ENCODE data around the gene NYNRIN. TPM values are rescaled to one million over a fixed set of nuclear protein-coding genes. Genes with fewer than 3 reads are reported as not detected.

NYNRIN gene
- total RNA-seq, 1 donor from 2014 or later, result not detected

DNA sequence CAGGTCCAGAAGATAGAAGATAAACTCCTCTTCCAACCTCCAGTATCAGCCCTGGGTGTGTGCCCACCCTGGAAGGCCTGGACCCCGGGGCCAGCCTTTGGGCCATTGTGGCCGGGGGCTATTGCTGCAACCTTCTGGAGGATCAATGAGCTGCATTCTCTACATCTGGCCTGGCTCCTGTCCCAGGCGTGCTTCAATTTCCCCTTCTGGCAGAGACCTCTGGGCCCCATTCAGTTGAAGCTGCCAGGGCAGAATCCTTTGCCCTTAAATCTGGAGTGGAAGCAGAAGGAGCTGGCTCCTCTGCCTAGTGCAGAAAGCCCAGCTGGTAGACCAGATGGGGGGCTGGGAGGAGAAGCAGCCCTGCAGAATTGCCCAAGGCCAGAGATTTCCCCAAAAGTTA is 10.0 kb downstream of the NYNRIN start:
- intact Hi-C loops (cut with micrococcal nuclease), result no loop called here
- no peak overlapping the region for H3K27ac Mint-ChIP-seq
- no peaks in the 10 kb centered on the region for H3K4me1 Mint-ChIP-seq
- DNase-seq, result no peak
- no peaks in the 10 kb centered on the region for H3K36me3 Mint-ChIP-seq (ENCODE audit: low read depth)
- H3K27me3 Mint-ChIP-seq, result peaks cover 22% of the 10 kb centered on the region
- no peaks in the 10 kb centered on the region for H3K9me3 Mint-ChIP-seq
- H3K4me3 Mint-ChIP-seq, result no peak overlapping the region

- H3K36me3 Mint-ChIP-seq (ENCODE audit: low read depth), result no peaks in the 10 kb centered on the region
- no peak overlapping the region for H3K27ac Mint-ChIP-seq
- DNase-seq, result no peak
- H3K4me3 Mint-ChIP-seq, result no peak overlapping the region
- no peaks in the 10 kb centered on the region for H3K4me1 Mint-ChIP-seq
- intact Hi-C loops (cut with micrococcal nuclease), result no loop called here
- H3K27me3 Mint-ChIP-seq, result peaks cover 18% of the 10 kb centered on the region
- H3K9me3 Mint-ChIP-seq, result no peaks in the 10 kb centered on the region
These were observed 10.4 kb downstream of the NYNRIN start for GRCh38 chr14:24409192-24409591.

GRCh38 chr14:24409956-24410355 is 11.2 kb downstream of the NYNRIN start:
- peaks cover 12% of the 10 kb centered on the region for H3K27me3 Mint-ChIP-seq
- H3K27ac Mint-ChIP-seq, result no peak overlapping the region
- H3K4me1 Mint-ChIP-seq, result no peaks in the 10 kb centered on the region
- no peak overlapping the region for H3K4me3 Mint-ChIP-seq
- H3K36me3 Mint-ChIP-seq (ENCODE audit: low read depth), result no peaks in the 10 kb centered on the region
- H3K9me3 Mint-ChIP-seq, result no peaks in the 10 kb centered on the region
- intact Hi-C loops (cut with micrococcal nuclease), result no loop called here
- DNase-seq, result no peak

DNA sequence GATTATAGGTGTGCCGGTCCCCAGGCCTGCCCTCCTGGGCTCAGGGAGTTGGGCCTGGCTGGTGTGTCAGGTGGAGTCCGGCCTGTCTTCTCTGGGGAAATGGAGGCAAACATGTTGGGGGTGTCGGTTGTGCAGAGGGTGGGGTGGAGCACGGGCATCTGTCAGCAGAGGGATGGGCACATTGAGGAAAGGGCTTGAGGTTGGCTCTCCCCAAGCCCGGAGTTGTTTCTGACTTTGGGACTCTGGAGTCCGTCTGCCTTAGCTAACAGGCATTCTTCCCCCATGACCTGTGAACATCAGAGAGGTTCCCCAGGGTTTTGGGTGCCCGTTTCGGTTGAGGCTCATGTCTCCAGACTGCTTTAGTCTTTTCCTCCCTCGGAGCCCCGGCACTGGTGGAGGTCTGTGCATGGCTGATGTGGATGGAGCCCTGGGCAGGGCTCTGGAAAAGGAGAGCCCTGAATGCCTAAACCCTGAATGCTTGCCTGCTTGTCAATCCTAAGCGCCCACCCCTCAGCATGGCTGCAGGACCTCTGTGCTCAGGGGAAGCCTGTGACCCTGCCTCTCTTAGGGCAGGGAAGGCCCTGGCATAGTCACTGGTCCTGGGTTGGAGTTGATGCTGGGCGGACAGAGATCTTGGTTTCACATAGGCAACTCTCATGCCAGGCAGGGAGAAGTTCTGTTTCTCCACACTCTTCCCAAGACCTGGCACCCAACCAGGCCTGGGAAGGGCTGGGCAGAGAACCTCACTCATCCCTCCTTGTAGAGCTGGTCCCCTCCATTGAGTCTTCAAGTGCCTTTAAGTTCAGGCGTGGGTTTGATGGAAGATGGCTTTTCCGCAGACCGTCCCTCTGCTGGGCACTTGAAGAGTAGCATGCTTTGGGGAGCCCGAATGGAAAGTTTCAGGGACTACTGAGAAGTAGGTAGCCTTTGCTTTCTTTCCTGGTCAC is 12.9 kb downstream of the NYNRIN start:
- Mint-ChIP-seq H3K4me1 (no peaks in the 10 kb centered on the region), H3K27ac (no peak overlapping the region), H3K27me3 (peaks cover 3% of the 10 kb centered on the region), H3K36me3 (ENCODE audit: low read depth) (no peaks in the 10 kb centered on the region), H3K9me3 (no peaks in the 10 kb centered on the region), H3K4me3 (no peak overlapping the region)
- intact Hi-C loops (cut with micrococcal nuclease), result no loop called here
- DNase-seq, result peak; percentile 78

DNA sequence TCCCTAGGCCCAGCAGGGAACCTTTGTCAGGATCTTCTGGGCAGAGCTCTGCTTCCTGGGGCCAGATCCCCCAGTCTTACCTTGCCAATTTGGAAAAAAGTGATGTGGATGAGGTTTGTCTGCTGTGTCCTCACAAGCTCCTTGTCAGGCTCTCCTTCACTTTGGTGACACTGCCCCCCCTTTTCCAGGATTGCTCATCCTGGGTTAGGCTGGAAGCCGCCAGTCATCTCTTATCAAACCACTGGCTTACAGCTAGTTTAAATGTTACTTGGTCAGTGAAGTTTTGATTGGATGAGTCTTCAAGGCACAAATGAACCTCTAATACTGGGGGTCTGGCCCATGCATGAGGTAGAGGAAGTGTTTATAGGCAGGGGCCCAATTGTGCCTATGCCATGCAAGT is 15.3 kb downstream of the NYNRIN start:
- H3K27me3 Mint-ChIP-seq, result peaks cover 2% of the 10 kb centered on the region
- H3K9me3 Mint-ChIP-seq, result no peaks in the 10 kb centered on the region
- no peak overlapping the region for H3K27ac Mint-ChIP-seq
- DNase-seq, result no peak
- intact Hi-C loops (cut with micrococcal nuclease), result no loop called here
- H3K36me3 Mint-ChIP-seq (ENCODE audit: low read depth), result no peaks in the 10 kb centered on the region
- no peak overlapping the region for H3K4me3 Mint-ChIP-seq
- no peaks in the 10 kb centered on the region for H3K4me1 Mint-ChIP-seq

DNA sequence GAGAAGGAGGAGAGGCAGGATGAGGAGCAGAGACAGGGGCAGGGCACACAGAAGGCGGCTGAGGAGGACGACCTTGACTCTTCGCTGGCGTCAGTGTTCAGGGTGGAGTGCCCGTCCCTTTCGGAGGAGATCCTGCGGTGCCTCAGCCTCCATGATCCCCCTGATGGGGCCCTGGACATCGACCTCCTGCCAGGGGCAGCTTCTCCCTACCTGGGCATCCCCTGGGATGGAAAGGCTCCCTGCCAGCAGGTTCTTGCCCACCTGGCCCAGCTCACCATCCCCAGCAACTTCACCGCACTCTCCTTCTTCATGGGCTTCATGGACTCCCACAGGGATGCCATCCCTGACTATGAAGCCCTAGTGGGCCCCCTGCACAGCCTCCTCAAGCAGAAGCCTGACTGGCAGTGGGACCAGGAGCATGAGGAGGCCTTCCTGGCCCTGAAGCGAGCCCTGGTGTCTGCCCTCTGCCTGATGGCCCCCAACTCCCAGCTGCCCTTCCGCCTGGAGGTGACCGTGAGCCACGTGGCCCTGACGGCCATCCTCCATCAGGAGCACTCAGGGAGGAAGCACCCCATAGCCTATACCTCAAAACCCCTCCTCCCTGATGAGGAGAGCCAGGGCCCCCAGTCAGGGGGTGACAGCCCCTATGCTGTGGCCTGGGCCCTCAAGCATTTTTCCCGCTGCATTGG is 16.1 kb downstream of the NYNRIN start:
- intact Hi-C loops (cut with micrococcal nuclease), result no loop called here

DNA sequence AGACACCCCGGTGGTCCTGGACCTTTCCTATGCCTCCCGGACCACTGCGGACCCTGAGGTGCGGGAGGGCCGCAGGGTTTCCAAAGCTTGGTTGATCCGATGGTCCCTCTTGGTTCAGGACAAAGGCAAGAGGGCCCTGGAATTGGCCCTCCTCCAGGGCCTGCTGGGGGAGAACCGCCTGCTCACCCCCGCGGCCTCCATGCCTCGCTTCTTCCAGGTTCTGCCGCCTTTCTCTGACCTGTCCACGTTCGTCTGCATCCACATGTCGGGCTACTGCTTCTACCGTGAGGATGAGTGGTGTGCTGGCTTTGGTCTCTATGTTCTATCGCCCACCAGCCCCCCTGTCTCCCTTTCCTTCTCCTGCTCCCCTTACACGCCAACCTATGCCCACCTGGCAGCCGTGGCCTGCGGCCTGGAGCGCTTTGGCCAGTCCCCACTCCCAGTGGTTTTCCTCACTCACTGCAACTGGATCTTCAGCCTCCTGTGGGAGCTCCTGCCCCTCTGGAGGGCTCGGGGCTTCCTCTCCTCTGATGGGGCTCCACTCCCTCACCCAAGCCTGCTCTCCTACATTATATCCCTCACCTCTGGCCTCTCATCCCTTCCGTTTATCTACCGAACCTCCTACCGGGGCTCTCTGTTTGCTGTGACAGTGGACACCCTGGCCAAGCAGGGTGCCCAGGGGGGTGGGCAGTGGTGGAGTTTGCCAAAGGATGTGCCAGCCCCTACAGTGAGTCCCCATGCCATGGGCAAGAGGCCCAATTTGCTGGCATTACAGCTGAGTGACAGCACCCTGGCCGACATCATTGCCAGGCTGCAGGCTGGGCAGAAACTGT is 16.8 kb downstream of the NYNRIN start:
- DNase-seq, result no peak
- H3K4me3 Mint-ChIP-seq, result no peak overlapping the region
- H3K27ac Mint-ChIP-seq, result no peak overlapping the region
- H3K9me3 Mint-ChIP-seq, result no peaks in the 10 kb centered on the region
- no peaks in the 10 kb centered on the region for H3K4me1 Mint-ChIP-seq
- H3K36me3 Mint-ChIP-seq (ENCODE audit: low read depth), result no peaks in the 10 kb centered on the region
- H3K27me3 Mint-ChIP-seq, result peaks cover 5% of the 10 kb centered on the region
- intact Hi-C loops (cut with micrococcal nuclease), result no loop called here

More for the DNA sequence above, 16.1 kb downstream of the NYNRIN start:
- Mint-ChIP-seq H3K36me3 (ENCODE audit: low read depth) (no peaks in the 10 kb centered on the region), H3K9me3 (no peaks in the 10 kb centered on the region), H3K27me3 (peaks cover 2% of the 10 kb centered on the region), H3K27ac (no peak overlapping the region), H3K4me1 (no peaks in the 10 kb centered on the region), H3K4me3 (no peak overlapping the region)
- DNase-seq, result no peak

DNA sequence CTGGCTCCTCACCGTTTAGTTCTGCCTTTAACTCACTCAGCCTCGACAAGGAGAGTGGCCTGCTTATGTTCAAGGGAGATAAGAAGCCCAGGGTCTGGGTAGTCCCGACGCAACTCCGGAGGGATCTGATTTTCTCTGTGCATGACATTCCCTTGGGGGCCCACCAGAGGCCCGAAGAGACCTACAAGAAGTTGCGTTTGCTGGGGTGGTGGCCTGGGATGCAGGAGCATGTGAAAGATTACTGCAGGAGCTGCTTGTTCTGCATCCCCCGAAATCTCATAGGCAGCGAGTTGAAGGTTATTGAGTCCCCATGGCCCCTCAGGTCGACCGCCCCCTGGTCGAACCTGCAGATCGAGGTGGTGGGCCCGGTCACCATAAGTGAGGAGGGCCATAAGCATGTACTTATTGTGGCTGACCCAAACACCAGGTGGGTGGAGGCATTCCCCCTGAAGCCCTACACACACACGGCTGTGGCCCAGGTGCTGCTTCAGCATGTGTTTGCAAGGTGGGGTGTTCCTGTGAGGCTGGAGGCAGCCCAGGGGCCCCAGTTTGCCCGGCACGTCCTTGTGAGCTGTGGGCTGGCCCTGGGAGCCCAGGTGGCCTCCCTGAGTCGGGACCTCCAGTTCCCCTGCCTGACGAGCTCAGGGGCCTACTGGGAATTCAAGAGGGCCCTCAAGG is 17.6 kb downstream of the NYNRIN start:
- intact Hi-C loops (cut with micrococcal nuclease), result no loop called here
- Mint-ChIP-seq H3K9me3 (no peaks in the 10 kb centered on the region), H3K27ac (no peak overlapping the region), H3K4me3 (no peak overlapping the region), H3K36me3 (ENCODE audit: low read depth) (no peaks in the 10 kb centered on the region), H3K27me3 (peaks cover 4% of the 10 kb centered on the region), H3K4me1 (no peaks in the 10 kb centered on the region)
- DNase-seq, result no peak

DNA sequence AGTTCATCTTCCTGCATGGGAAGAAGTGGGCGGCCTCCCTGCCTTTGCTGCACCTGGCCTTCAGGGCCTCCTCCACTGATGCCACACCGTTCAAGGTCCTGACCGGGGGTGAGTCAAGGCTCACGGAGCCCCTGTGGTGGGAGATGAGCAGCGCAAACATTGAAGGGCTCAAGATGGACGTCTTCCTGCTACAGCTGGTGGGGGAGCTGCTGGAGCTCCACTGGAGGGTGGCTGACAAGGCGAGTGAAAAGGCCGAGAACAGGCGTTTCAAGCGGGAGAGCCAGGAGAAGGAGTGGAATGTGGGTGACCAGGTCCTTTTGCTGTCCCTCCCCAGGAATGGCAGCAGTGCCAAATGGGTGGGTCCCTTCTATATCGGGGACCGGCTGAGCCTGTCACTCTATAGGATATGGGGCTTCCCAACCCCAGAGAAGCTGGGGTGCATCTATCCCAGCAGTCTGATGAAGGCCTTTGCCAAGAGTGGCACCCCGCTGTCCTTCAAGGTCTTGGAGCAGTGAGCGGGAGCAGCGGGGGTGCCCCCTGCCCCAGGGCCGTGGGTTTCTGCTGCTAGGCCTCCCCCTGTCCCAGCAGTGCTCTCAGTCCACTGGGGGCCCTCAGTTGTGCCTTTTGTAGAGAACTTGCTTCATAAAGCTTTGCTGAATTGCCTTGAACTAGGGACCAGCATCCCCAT is 18.3 kb downstream of the NYNRIN start:
- Mint-ChIP-seq H3K36me3 (ENCODE audit: low read depth) (no peaks in the 10 kb centered on the region), H3K9me3 (no peaks in the 10 kb centered on the region), H3K4me1 (no peaks in the 10 kb centered on the region), H3K27ac (no peak overlapping the region), H3K27me3 (peaks cover 4% of the 10 kb centered on the region), H3K4me3 (no peak overlapping the region)
- no peak for DNase-seq
- intact Hi-C loops (cut with micrococcal nuclease), result no loop called here

DNA sequence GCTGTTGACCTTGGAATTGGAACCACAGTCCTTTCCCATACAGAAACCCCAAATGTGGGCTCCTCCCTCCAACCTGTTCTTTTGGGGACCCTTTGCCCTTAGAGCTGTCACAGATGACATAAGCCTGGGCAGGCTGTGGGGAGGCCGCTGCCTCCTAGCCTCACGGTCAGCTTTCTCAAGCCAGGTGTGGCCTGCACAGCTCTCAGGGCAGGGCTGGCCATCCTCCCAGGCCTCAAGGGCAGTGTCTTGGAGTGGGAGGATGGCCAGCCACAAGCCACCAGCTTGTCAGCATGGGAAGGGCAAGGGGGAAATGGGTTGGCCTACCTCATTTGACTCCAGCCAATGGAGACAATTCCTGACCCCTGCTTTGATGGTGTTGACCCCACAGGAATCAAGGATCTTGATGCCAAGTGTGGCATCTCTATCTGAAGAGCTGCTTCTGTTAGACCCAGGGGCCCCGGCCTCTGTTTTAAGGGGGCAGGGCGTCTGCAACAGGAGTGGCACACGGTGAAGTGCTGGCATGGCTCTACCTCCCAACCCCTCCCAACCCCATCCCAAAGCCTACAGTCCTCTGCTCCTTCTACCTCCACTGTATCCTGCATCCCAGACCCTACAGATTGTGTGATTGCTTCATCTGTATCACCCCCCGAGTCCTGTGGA is 19.2 kb downstream of the NYNRIN start:
- Mint-ChIP-seq H3K4me1 (no peaks in the 10 kb centered on the region), H3K4me3 (no peak overlapping the region), H3K9me3 (no peaks in the 10 kb centered on the region), H3K36me3 (ENCODE audit: low read depth) (no peaks in the 10 kb centered on the region), H3K27me3 (peaks cover 4% of the 10 kb centered on the region), H3K27ac (no peak overlapping the region)
- no peak for DNase-seq
- intact Hi-C loops (cut with micrococcal nuclease), result no loop called here

GRCh38 chr14:24418492-24418873 is 19.7 kb downstream of the NYNRIN start:
- no peak overlapping the region for H3K4me3 Mint-ChIP-seq
- no peaks in the 10 kb centered on the region for H3K4me1 Mint-ChIP-seq
- DNase-seq, result no peak
- H3K9me3 Mint-ChIP-seq, result no peaks in the 10 kb centered on the region
- H3K36me3 Mint-ChIP-seq (ENCODE audit: low read depth), result no peaks in the 10 kb centered on the region
- peaks cover 4% of the 10 kb centered on the region for H3K27me3 Mint-ChIP-seq
- H3K27ac Mint-ChIP-seq, result no peak overlapping the region
- intact Hi-C loops (cut with micrococcal nuclease), result no loop called here

- Mint-ChIP-seq H3K4me3 (no peak overlapping the region), H3K4me1 (peaks cover 18% of the 10 kb centered on the region), H3K9me3 (no peaks in the 10 kb centered on the region), H3K27ac (no peak overlapping the region), H3K36me3 (ENCODE audit: low read depth) (peaks cover 3% of the 10 kb centered on the region), H3K27me3 (peaks cover 4% of the 10 kb centered on the region)
- DNase-seq, result no peak
- intact Hi-C loops (cut with micrococcal nuclease), result no loop called here
These were observed 23.5 kb downstream of the NYNRIN start for GRCh38 chr14:24422261-24422660.
